Measurements from ENCODE around the gene TCF7L2. TPM values are rescaled to one million over a fixed set of nuclear protein-coding genes. Genes with fewer than 3 reads are reported as not detected.

The TCF7L2 gene
- polyA plus RNA-seq, 3 donors = 2.1 to 23.5 (median 6.1) TPM

DNA sequence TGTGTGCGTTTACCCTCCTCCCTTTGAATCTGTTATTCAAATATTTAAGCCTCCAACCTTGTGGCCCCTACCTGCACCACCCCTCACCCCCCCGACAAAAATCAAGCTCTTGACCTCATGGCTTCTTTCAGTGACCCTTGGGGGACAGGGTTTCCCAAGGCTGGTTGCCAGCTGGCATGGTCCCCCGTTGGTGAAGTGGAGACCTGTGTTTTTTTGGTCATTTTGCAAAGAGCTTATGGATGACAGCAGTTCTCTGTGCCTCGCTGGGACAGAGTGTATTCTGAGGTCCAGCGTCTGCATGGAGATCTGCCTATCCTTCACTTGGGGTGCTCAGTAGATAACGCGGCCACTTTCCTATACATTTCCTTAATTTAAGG lies 111.0 kb downstream of the TCF7L2 start:
- Histone ChIP-seq H4K20me1 (ENCODE audit: insufficient read depth, low read length) (peaks cover 100% of the 10 kb centered on the region), H3K9ac (ENCODE audit: insufficient read depth, low read length, poor library complexity, severe bottlenecking) (no peak overlapping the region), H3K9me3 (replicated peaks in 1 of 2; ENCODE audit: control insufficient read depth in 1 of 2, insufficient read depth in 1 of 2, low read length in 2 of 2) (no peaks in the 10 kb centered on the region), H3K27me3 (ENCODE audit: control insufficient read depth in 2 of 2, insufficient read depth in 2 of 2, low read length in 2 of 2) (no peaks in the 10 kb centered on the region), H3K4me3 (replicated peaks in 1 of 3; ENCODE audit: low read depth in 2 of 3, low read length in 3 of 3) (no peak overlapping the region), H3K4me2 (replicated peaks; ENCODE audit: extremely low read depth, low read length, poor library complexity, severe bottlenecking) (no peak overlapping the region), H3K4me1 (ENCODE audit: control insufficient read depth in 1 of 2, insufficient read depth in 2 of 2, low read length in 2 of 2) (peaks cover 4 to 10% of the 10 kb centered on the region in 2 donors), H3K36me3 (replicated peaks in 1 of 2; ENCODE audit: control insufficient read depth in 1 of 2, insufficient read depth in 2 of 2, low read length in 2 of 2) (no peaks in the 10 kb centered on the region), H3K27ac (ENCODE audit: low read depth in 1 of 2, low read length in 2 of 2) (no peak overlapping the region), H2AFZ (ENCODE audit: insufficient read depth, low read depth, low read length, poor library complexity, severe bottlenecking) (no peak overlapping the region), H3K79me2 (ENCODE audit: insufficient read depth, low read length) (no peaks in the 10 kb centered on the region)
- TF ChIP-seq, protein P1, sequence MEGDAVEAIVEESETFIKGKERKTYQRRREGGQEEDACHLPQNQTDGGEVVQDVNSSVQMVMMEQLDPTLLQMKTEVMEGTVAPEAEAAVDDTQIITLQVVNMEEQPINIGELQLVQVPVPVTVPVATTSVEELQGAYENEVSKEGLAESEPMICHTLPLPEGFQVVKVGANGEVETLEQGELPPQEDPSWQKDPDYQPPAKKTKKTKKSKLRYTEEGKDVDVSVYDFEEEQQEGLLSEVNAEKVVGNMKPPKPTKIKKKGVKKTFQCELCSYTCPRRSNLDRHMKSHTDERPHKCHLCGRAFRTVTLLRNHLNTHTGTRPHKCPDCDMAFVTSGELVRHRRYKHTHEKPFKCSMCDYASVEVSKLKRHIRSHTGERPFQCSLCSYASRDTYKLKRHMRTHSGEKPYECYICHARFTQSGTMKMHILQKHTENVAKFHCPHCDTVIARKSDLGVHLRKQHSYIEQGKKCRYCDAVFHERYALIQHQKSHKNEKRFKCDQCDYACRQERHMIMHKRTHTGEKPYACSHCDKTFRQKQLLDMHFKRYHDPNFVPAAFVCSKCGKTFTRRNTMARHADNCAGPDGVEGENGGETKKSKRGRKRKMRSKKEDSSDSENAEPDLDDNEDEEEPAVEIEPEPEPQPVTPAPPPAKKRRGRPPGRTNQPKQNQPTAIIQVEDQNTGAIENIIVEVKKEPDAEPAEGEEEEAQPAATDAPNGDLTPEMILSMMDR (IDR thresholded peaks at IDR 0.05) = no peak
- no CpG with 5 or more reads among the region's 7 CpGs for WGBS (ENCODE audit: insufficient coverage)
- intact Hi-C loops (cut with micrococcal nuclease) = no loop called here
- Mint-ChIP-seq H3K4me3 (no peak overlapping the region), H3K9me3 (no peaks in the 10 kb centered on the region), H3K27me3 (ENCODE audit: low read depth in 3 of 3) (no peaks in the 10 kb centered on the region), H3K27ac (no peak overlapping the region), H3K4me1 (no peaks in the 10 kb centered on the region), H3K36me3 (peaks cover 3 to 7% of the 10 kb centered on the region in 2 donors)
- no peak for DNase-seq

DNA sequence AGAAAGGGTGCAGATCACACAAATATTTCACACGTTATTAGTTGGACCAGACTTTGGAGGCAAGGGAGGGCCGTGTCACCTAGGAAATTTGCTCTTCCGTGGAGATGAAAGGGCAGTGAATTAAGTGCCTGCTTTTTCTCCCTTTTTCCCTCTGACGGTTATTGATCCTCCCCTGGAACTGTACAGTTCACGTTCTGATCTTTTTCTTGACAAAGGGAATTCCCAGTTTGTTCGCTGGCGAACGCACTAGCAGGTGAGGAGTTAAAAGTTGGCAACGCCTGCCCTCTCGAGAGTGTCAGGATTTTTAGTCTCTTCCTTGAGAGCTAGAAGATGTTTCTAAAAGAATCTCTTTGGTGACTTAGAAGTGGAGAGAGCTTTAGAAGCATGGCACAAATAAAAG lies 111.5 kb downstream of the TCF7L2 start:
- no peak overlapping the region for H3K4me2 ChIP-seq (replicated peaks; ENCODE audit: extremely low read depth, low read length, poor library complexity, severe bottlenecking)
- H3K4me3 ChIP-seq (replicated peaks in 1 of 3; ENCODE audit: low read depth in 2 of 3, low read length in 3 of 3) = no peak overlapping the region
- Mint-ChIP-seq H3K36me3 (peaks cover 3 to 7% of the 10 kb centered on the region in 2 donors), H3K4me1 (peaks cover 2% of the 10 kb centered on the region), H3K27me3 (ENCODE audit: low read depth in 3 of 3) (no peaks in the 10 kb centered on the region), H3K27ac (no peak overlapping the region), H3K4me3 (no peak overlapping the region), H3K9me3 (no peaks in the 10 kb centered on the region)
- no peaks in the 10 kb centered on the region for H3K36me3 ChIP-seq (replicated peaks in 1 of 2; ENCODE audit: control insufficient read depth in 1 of 2, insufficient read depth in 2 of 2, low read length in 2 of 2)
- no peak overlapping the region for H3K9ac ChIP-seq (ENCODE audit: insufficient read depth, low read length, poor library complexity, severe bottlenecking)
- no peak for DNase-seq
- H4K20me1 ChIP-seq (ENCODE audit: insufficient read depth, low read length) = peaks cover 100% of the 10 kb centered on the region
- peaks cover 4 to 10% of the 10 kb centered on the region in 2 donors for H3K4me1 ChIP-seq (ENCODE audit: control insufficient read depth in 1 of 2, insufficient read depth in 2 of 2, low read length in 2 of 2)
- H3K79me2 ChIP-seq (ENCODE audit: insufficient read depth, low read length) = no peaks in the 10 kb centered on the region
- H3K27me3 ChIP-seq (ENCODE audit: control insufficient read depth in 2 of 2, insufficient read depth in 2 of 2, low read length in 2 of 2) = no peaks in the 10 kb centered on the region
- no peak overlapping the region for H3K27ac ChIP-seq (ENCODE audit: low read depth in 1 of 2, low read length in 2 of 2)
- H2AFZ ChIP-seq (ENCODE audit: insufficient read depth, low read depth, low read length, poor library complexity, severe bottlenecking) = no peak overlapping the region
- TF ChIP-seq, protein P1 (IDR thresholded peaks at IDR 0.05) = no peak
- 100% methylated on average over 3 of the region's 10 CpGs for WGBS (ENCODE audit: insufficient coverage)
- intact Hi-C loops (cut with micrococcal nuclease) = no loop called here
- no peaks in the 10 kb centered on the region for H3K9me3 ChIP-seq (replicated peaks in 1 of 2; ENCODE audit: control insufficient read depth in 1 of 2, insufficient read depth in 1 of 2, low read length in 2 of 2)
